ENCODE measurements around the gene CTDSPL. TPM values are rescaled to one million over a fixed set of nuclear protein-coding genes. Genes with fewer than 3 reads are reported as not detected.

The CTDSPL gene
- total and polyA plus RNA-seq, 2 of the 8 experiments (the other 6 are each of a cell fraction or from before 2014, with no cell fraction given): 20.3 to 42.2 TPM

DNA sequence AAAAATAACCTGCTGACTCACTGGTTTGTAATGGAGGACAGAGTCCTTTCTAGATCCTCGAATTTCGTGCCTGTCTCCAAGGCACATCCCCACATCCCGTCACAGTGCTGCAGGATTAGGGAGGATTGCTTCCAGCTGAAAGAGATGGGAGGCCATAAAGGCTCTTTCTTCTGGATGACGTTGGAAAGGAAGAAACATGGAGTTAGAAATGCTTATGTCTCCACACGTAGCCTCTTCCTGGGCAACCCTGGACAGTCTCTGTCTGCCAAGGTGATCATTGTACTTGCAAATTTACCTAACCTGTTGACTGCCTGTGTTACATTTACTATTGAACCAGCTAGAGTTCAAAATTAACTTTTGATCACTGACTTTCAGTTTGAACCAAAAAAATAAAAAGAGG lies 101.3 kb downstream of the CTDSPL start:
- Histone ChIP-seq H4K5ac (ENCODE audit: insufficient read length, low read depth, low read length) (no peak overlapping the region), H2AK5ac (ENCODE audit: low read depth, low read length) (no peak overlapping the region), H4K91ac (replicated peaks; ENCODE audit: insufficient read length, low read length) (no peak overlapping the region), H4K20me1 (replicated peaks in 1 of 2; ENCODE audit: control insufficient read depth in 1 of 2, insufficient read depth in 2 of 2, low read length in 2 of 2) (peaks cover 0 to 2% of the 10 kb centered on the region in 2 experiments), H3K14ac (ENCODE audit: insufficient read length) (no peak overlapping the region), H3K23ac (ENCODE audit: insufficient read length) (no peak overlapping the region), H3K79me2 (ENCODE audit: control insufficient read depth in 1 of 2, insufficient read depth in 2 of 2, low read length in 2 of 2) (no peaks in the 10 kb centered on the region), H3K9ac (replicated peaks in 1 of 4; ENCODE audit: extremely low read depth in 1 of 4, low read depth in 3 of 4, low read length in 3 of 4) (no peak overlapping the region; a peak in 1 of 7 replicates), H3K27me3 (replicated peaks in 1 of 4; ENCODE audit: control insufficient read depth in 3 of 4, extremely low read depth in 1 of 4, insufficient read depth in 3 of 4, low read length in 3 of 4) (no peaks in the 10 kb centered on the region), H2BK15ac (ENCODE audit: low read length) (no peak overlapping the region), H3K4me2 (ENCODE audit: insufficient read depth in 1 of 2, low read depth in 2 of 2, low read length in 2 of 2) (no peak overlapping the region; a peak in 1 of 4 replicates), H3K4me3 (ENCODE audit: extremely low read depth in 1 of 4, insufficient read depth in 2 of 4, low read depth in 3 of 4, low read length in 4 of 4) (no peak overlapping the region), H2BK120ac (replicated peaks; ENCODE audit: low read depth, low read length) (no peak overlapping the region), H3K4ac (replicated peaks; ENCODE audit: insufficient read length, low read depth, low read length) (no peak overlapping the region), H3K4me1 (replicated peaks in 1 of 4; ENCODE audit: control insufficient read depth in 3 of 4, insufficient read depth in 4 of 4, low read length in 3 of 4) (peaks cover 0 to 14% (median 11%) of the 10 kb centered on the region in 4 experiments; a peak in 2 of 7 replicates), H3K9me3 (ENCODE audit: insufficient read depth in 2 of 2, low read depth in 1 of 2, low read length in 1 of 2) (no peaks in the 10 kb centered on the region), H2AFZ (ENCODE audit: low read length) (no peak overlapping the region), H3K23me2 (ENCODE audit: low read depth, low read length) (no peaks in the 10 kb centered on the region), H3K27ac (ENCODE audit: low read depth, low read length) (peak overlapping the region; percentile 69; the same call in 1 of the 2 replicates), H3K56ac (replicated peaks; ENCODE audit: insufficient read length, low read depth, low read length) (no peak overlapping the region), H3K79me1 (ENCODE audit: low read depth, low read length) (no peaks in the 10 kb centered on the region), H2BK12ac (ENCODE audit: low read depth, low read length) (no peak overlapping the region), H4K8ac (ENCODE audit: extremely low read depth, insufficient read depth, low read length) (no peak overlapping the region), H3K18ac (ENCODE audit: extremely low read depth, low read length) (no peak overlapping the region), H2BK20ac (ENCODE audit: low read length) (no peak overlapping the region), H2BK5ac (ENCODE audit: low read depth, low read length) (no peak overlapping the region; the same call in 1 of the 2 replicates), H3K36me3 (ENCODE audit: control insufficient read depth in 2 of 4, insufficient read depth in 4 of 4, low read length in 3 of 4) (no peaks in the 10 kb centered on the region; a peak in 1 of 8 replicates)
- TF ChIP-seq CHD1 (IDR thresholded peaks at IDR 0.05; ENCODE audit: low read depth, low read length) (no peak), SP4 (IDR thresholded peaks at IDR 0.05; ENCODE audit: low read length) (no peak), CREB1 (IDR thresholded peaks at IDR 0.05) (no peak), KDM4A (IDR thresholded peaks at IDR 0.05; ENCODE audit: low read depth, low read length, severe bottlenecking) (no peak), SIRT6 (IDR thresholded peaks at IDR 0.05; ENCODE audit: low read length) (no peak), EZH2 (IDR thresholded peaks at IDR 0.05; ENCODE audit: low read depth, low read length, severe bottlenecking) (no peak), POU5F1 (IDR thresholded peaks at IDR 0.05; ENCODE audit: low read depth, low read length) (no peak), RNF2 (IDR thresholded peaks at IDR 0.05; ENCODE audit: borderline replicate concordance, low read depth, low read length, missing control alignments, poor library complexity, severe bottlenecking) (no peak), FOSL1 (IDR thresholded peaks at IDR 0.05; ENCODE audit: insufficient read depth, low read depth, low read length) (no peak)
- POLR2A ChIA-PET (ENCODE audit: partially characterized antibody): no interaction called here
- DNase-seq (ENCODE audit: low read depth in 1 of 2, low spot score in 2 of 2) (no peak), FAIRE-seq (no peak)
- 80% methylated on average over 5 of the region's 5 CpGs; no CpG with 5 or more reads in 1 of the 2 experiments for WGBS, 2 experiments (ENCODE audit: extremely low coverage in 1 of 2, insufficient coverage in 1 of 2, insufficient read length in 1 of 2, insufficient replicate concordance in 2 of 2, low coverage in 1 of 2, low lambda C conversion rate in 2 of 2, missing lambda C conversion rate in 1 of 2)
- CTCF ChIA-PET (ENCODE audit: partially characterized antibody): interaction anchor here (0.7 to 7.2 kb wide), 5 partner anchors 12 to 510 kb away, joined by 3 to 60 read pairs (median 4); no protein-coding TSS in a partner anchor
